ENCODE measurements around the gene RIPPLY3. TPM values are rescaled to one million over a fixed set of nuclear protein-coding genes. Genes with fewer than 3 reads are reported as not detected.

RIPPLY3 gene
- total RNA-seq, 4 donors from 2014 or later = not detected

GRCh38 chr21:37058261-37058660, 51.8 kb downstream of the RIPPLY3 start:
- Histone ChIP-seq H3K27me3 (no peaks in the 10 kb centered on the region), H3K27ac (no peak overlapping the region), H3K4me3 (replicated peaks in 1 of 3) (no peak overlapping the region), H3K4me1 (peaks cover 0 to 6% of the 10 kb centered on the region in 2 donors), H3K36me3 (no peaks in the 10 kb centered on the region), H3K9me3 (no peaks in the 10 kb centered on the region)
- intact Hi-C loops (cut with DNase I) = no loop called here
- DNase-seq = no peak
- no peak for TF ChIP-seq POLR2A (IDR thresholded peaks at IDR 0.05)
- TF ChIP-seq CTCF (IDR thresholded peaks at IDR 0.05) = no peak
- WGBS, 2 donors = 61 to 65% methylated on average over 2 of the region's 2 CpGs

DNA sequence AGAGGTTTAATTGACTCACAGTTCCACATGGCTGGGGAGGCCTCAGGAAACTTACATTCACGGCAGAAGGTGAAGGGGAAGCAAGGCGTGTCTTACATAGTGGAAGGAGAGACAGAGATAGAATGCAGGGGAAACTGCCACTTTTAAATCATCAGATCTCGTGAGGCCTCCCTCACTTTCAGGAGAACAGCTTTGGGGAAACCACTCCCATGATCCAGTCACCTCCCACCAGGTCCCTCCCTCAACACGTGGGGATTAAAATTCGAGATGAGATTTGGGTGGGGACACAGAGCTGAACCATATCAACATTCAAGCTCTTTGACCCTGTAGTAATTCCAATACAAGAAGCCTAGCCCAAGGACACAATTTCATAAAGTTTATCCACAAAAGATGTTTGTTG, 52.7 kb downstream of the RIPPLY3 start:
- Histone ChIP-seq H3K4me3 (replicated peaks in 1 of 3) (no peak overlapping the region), H3K36me3 (no peaks in the 10 kb centered on the region), H3K9me3 (no peaks in the 10 kb centered on the region), H3K27me3 (no peaks in the 10 kb centered on the region), H3K27ac (no peak overlapping the region), H3K4me1 (peaks cover 0 to 6% of the 10 kb centered on the region in 2 donors)
- intact Hi-C loops (cut with DNase I) = no loop called here
- TF ChIP-seq POLR2A (IDR thresholded peaks at IDR 0.05) (no peak), CTCF (IDR thresholded peaks at IDR 0.05) (no peak)
- 77 to 78% methylated on average over 5 of the region's 5 CpGs for WGBS, 2 donors
- DNase-seq = no peak

DNA sequence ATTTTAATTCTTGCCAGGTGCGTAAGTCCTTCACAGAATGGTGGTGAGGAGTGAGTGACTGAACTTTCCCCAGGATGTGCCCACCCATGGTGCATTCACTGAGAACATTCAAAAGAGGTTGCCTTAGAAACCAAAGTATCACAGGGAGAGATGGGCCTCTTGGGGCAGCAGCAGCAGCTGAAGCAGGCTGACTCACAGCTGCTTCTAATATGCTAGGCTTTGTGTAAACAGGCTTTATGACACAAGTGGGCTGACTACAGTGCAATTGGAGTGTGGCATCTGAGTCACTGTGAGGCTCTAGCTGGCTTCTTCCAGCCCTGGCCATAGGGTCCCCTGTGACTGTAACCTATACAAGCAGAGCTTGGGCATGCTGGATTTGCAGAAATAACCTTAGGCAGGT, 53.8 kb downstream of the RIPPLY3 start:
- H3K36me3 ChIP-seq = no peaks in the 10 kb centered on the region
- intact Hi-C loops (cut with DNase I) = no loop called here
- WGBS, 2 donors = 91 to 100% methylated on average over 1 of the region's 1 CpG
- no peaks in the 10 kb centered on the region for H3K9me3 ChIP-seq
- H3K4me1 ChIP-seq = peaks cover 0 to 6% of the 10 kb centered on the region in 2 donors
- TF ChIP-seq CTCF (IDR thresholded peaks at IDR 0.05) = no peak
- no peak for TF ChIP-seq POLR2A (IDR thresholded peaks at IDR 0.05)
- H3K4me3 ChIP-seq (replicated peaks in 1 of 3) = no peak overlapping the region
- peak in 1 of 2 donors; percentile 11 for DNase-seq
- H3K27me3 ChIP-seq = no peaks in the 10 kb centered on the region
- no peak overlapping the region for H3K27ac ChIP-seq

DNA sequence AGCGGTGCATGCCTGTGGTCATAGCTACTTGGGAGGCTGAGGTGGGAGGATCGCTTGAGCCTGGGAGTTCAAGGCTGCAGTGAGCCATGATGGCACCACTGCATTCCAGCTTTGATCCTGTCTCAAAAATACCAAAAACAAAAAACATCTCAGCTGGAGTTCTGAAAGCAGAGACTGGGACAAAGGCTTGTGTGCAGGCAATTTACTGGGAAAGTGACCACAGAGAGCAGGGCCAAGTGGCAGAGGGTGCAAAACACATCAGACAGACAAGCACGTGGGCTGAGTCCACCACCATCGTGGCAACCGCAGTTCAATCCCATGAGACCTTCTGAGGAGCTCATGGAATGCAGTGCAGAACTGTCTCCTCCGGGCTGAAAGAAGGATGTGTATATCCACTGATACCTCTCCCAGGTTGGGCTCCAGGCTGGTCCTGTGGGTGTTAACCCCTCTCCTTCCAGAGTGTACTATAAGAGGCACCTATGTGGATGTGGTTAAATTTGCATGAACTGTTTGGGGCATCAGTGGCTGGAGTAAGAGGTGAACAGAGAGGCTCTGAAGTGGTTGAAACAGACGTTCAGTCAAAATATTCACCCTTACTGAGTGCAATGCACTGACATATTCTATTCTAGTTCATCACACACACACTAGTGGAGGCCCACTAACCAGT, 55.6 kb downstream of the RIPPLY3 start:
- no peak for DNase-seq

More for the DNA sequence above, 55.6 kb downstream of the RIPPLY3 start:
- intact Hi-C loops (cut with DNase I) = no loop called here
- TF ChIP-seq CTCF (IDR thresholded peaks at IDR 0.05) = no peak
- no peak for TF ChIP-seq POLR2A (IDR thresholded peaks at IDR 0.05)
- Histone ChIP-seq H3K27ac (no peak overlapping the region), H3K9me3 (no peaks in the 10 kb centered on the region), H3K36me3 (no peaks in the 10 kb centered on the region), H3K4me3 (replicated peaks in 1 of 3) (no peak overlapping the region), H3K4me1 (peaks cover 0 to 6% of the 10 kb centered on the region in 2 donors), H3K27me3 (no peaks in the 10 kb centered on the region)
- WGBS, 2 donors = 59 to 65% methylated on average over 7 of the region's 7 CpGs
